ENCODE data around the gene PDLIM3.

PDLIM3 gene

DNA sequence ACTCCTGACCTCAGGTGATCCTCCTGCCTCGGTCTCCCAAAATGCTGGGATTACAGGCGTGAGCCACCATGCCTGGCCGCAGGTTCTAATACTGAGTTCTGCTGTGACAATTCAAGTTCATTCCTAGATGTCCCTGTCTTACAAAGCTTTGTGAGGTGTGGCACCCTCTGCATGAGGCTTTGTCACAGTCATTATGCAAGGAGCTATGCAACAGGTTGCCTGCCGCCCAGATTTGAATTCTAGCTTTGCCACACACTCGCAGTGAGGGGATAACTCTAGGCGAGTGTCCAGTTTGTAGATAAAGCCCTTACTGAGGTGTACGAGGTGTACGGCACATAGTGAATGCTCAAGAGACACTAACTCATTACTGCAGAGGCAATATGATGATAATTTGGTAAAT, 67.3 kb downstream of the PDLIM3 start:
- no peak for DNase-seq

DNA sequence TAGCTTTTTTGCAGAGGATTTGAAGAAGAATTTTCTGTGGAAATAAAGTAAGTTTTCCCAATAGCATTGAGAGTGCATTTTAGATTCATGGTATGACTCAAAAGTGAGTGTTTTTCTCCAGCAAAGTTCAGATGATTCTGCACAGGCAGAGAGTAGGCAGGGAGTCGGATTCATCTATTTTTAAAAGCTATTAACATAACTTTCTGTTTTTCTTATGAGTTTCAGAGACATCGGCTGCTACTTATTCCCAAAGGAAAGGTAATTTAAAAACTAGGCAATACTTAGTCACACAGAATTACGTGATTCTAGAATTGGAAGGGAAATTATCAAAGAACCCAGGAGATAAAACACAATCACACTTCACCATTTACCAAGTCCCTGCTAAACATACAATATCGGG, 68.2 kb downstream of the PDLIM3 start:
- DNase-seq = no peak

DNA sequence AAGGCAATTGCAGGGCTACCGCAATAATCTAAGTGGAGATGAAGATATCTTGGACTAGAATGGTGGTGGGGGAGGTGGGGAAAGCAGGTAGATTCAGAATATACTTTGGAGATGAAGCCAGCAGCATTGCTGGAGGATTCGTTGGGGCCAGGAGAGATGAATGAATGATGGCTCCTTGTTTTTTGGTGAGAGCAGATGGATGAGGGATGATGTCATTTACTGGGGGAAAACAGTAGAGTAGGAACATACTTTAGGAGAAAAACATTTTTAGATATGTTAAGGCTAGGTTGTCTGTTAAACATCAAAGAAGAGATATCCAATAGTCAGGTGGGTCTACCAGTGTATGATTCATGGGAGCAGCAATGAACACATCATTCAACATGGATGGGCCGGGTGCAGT, 69.6 kb downstream of the PDLIM3 start:
- DNase-seq = no peak

DNA sequence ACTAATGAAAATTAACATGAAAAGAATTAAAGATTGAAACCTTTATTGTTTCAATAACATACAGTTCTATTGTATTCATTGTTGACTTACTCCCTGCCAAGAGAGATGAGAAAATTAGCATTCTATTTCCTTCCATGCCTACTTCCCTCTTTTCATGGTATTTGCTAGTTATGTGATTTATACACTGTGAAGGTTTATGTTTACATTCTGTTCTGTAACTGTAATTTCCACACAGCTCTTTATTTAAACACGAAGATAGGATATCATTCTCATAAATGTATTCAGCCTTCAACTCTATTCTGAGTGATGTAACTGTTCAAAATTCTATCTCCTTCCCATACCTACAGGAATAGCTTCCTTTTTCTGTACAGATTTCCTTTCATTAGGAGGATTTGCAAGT, 70.4 kb downstream of the PDLIM3 start:
- no peak for DNase-seq

DNA sequence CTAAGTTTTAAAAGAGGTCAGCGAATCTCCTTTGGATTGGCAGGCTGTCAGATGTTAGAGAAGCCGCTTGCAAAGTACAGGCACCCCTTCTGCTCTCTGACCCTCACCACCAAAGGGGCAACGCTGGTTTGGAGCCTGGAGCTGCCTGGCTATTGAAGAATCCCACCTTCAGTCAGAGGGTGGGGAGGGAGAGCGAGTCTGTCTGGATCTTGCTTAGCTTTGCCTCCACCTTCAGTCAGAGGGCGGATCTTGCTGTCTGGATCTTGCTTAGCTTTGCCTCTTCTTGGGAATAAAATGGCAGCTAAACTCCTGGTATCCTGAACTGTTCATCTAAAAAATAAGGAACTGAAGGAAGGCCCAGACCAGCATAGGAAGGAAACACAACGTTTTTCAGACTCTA, 71.1 kb downstream of the PDLIM3 start:
- no peak for DNase-seq

DNA sequence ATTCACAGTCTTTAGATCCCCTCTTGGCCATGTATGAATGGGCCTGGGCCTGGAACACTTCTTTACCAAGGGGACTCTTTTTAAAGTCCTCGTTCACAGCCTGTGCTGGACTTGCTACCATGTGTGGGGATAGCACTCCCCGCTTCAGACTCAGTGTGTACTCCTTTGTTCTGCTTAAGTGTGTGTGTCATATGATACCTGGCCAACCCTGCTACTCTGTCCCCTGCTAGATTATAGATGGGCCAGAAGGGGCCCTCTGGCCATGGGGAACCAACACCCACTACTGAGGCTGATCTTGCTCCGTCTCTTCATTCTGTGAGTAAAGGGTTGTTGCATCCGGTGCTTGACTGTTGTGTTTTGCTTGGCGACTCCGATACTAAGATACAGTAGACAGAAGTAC, 71.8 kb downstream of the PDLIM3 start:
- no peak for DNase-seq

DNA sequence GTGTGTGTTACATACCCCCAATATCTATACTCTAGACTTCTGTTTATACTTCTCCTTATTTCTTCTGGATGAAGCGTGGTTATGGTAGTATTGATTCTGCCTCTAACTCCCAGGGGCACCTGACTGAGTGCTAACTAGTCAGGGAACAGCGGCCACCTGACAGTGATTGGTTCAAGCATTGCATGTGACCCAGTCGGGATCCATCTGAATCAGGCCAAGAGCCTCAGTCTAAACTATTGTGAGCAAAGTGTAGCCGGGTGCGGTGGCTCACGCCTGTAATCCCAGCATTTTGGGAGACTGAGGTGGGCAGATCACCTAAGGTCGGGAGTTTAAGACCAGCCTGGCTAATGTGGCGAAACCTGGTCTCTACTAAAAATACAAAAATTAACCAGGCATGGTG, 73.7 kb downstream of the PDLIM3 start:
- no peak for DNase-seq

DNA sequence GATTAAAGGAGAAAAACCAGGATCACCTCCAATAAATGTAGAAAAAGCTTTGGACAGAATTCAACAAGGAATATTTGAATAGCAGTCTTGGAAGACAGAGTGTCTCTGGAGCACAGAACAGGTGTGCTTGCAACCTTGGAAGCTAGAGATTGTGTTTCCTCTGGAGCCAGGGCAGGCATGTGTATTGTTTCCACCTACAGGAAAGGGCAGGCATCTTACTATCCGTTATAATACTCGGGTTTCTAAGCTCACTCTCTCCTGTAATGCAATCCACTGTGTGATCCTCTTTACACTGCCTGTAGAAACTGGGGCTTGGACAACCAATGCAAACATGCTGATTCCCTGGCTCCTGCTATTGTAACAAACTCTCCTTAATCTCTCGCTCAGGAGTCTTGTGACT, 78.2 kb downstream of the PDLIM3 start:
- no peak for DNase-seq

DNA sequence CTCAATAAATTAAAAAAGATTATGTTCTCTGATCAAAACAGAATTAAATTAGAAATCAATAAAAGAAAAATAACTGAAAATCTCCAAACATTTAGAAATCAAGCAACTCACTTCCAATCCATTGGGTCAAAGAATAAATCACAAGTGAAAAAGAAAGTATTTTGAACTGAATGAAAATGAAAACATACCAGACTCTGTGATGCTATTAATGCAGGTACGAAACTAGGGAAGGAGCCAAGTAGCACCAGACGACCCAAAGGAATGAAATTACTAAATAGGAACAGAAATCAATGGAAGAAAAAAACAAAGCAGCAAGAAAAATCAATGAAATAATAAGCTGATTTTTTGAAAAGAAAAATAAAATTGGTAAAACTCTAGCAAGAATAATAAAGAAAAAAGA, 79.2 kb downstream of the PDLIM3 start:
- DNase-seq = no peak
